Cardiac muscle cell (in vitro differentiated cells and primary cell): ENCODE results near the gene PLXNB3. TPM values are rescaled to one million over a fixed set of nuclear protein-coding genes. Genes with fewer than 3 reads are reported as not detected.

Experiments
- DNase-seq, 2 donors: peaks; one replicate each; pipeline versions ENCODE4 v3.0.0 to v3.0.0-alpha.2; 2010 to 2017; ENCODE audit warnings: low read depth in 1 of 2, low spot score in 1 of 2
- H3K27ac ChIP-seq: fragments of 200-600 bp; sonication (generic); 2 replicates; pipeline ENCODE4 v1.5.1; 2016
- H3K27me3 ChIP-seq: fragments of 200-600 bp; sonication (generic); 2 replicates; pipeline ENCODE4 v1.6.0; 2016; ENCODE audit warnings: control low read depth
- H3K36me3 ChIP-seq: fragments of 200-600 bp; sonication (generic); 2 replicates; pipeline ENCODE4 v1.5.1; 2016; ENCODE audit warnings: control low read depth
- H3K4me1 ChIP-seq: fragments of 200-600 bp; sonication (generic); 2 replicates; pipeline ENCODE4 v1.8.1; 2017; ENCODE audit warnings: low read depth, mild to moderate bottlenecking, mixed run types
- H3K4me3 ChIP-seq: fragments of 200-600 bp; sonication (generic); 2 replicates; pipeline ENCODE4 v1.5.1; 2016; ENCODE audit warnings: mild to moderate bottlenecking
- H3K9me3 ChIP-seq: fragments of 200-600 bp; sonication (generic); 2 replicates; pipeline ENCODE4 v1.5.1; 2017; ENCODE audit warnings: low read depth, mild to moderate bottlenecking, control low read depth
- polyA plus RNA-seq: library from polyadenylated mRNA; unstranded; fragments of >200 nt; fragmentation: Nextera tagmentation; extraction: Ambion mirVana; gene quantifications from 2 replicates; pipeline ENCODE4 v1.2.1, GENCODE V29; 2016
- total RNA-seq: library from RNA; depleted of rRNA; stranded (reverse); fragments of >200 nt; gene quantifications from 2 replicates; pipeline ENCODE4 v1.2.3, GENCODE V29; 2016
- TF ChIP-seq, protein P1 (sequence below): IDR thresholded peaks from 2 replicates; pipeline ENCODE4 v1.5.1; 2012; ENCODE audit warnings: low read depth, mild to moderate bottlenecking, low read length

The PLXNB3 gene
- total and polyA plus RNA-seq, 2 experiments from 2014 or later: 0.48 to 1.4 TPM

DNA sequence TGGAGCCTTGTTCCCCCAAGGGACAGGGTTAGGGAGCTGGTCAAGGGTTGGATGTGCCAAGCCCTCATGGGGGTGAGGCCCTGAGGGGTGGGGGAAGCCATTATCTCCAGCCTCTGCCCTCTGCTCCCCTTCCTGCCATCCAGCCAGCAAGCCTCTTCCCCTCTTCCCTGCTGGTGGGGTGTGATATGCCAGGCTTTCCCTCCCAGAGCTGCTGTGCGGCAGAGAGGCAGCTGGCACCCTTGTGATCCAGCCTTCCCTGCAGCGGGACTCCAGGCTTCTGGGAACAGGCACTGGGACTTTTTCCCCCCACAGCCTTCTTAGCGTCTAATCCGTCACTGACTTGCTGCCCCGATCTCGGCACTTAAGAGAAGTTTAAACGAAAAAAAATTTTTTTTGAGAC, 36.7 kb downstream of the PLXNB3 start:
- TF ChIP-seq, protein P1, sequence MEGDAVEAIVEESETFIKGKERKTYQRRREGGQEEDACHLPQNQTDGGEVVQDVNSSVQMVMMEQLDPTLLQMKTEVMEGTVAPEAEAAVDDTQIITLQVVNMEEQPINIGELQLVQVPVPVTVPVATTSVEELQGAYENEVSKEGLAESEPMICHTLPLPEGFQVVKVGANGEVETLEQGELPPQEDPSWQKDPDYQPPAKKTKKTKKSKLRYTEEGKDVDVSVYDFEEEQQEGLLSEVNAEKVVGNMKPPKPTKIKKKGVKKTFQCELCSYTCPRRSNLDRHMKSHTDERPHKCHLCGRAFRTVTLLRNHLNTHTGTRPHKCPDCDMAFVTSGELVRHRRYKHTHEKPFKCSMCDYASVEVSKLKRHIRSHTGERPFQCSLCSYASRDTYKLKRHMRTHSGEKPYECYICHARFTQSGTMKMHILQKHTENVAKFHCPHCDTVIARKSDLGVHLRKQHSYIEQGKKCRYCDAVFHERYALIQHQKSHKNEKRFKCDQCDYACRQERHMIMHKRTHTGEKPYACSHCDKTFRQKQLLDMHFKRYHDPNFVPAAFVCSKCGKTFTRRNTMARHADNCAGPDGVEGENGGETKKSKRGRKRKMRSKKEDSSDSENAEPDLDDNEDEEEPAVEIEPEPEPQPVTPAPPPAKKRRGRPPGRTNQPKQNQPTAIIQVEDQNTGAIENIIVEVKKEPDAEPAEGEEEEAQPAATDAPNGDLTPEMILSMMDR: no peak
- Histone ChIP-seq H3K36me3 (no peaks in the 10 kb centered on the region), H3K4me3 (no peak overlapping the region), H3K9me3 (no peaks in the 10 kb centered on the region), H3K4me1 (no peaks in the 10 kb centered on the region), H3K27me3 (no peaks in the 10 kb centered on the region), H3K27ac (no peak overlapping the region)
- DNase-seq: no peak

DNA sequence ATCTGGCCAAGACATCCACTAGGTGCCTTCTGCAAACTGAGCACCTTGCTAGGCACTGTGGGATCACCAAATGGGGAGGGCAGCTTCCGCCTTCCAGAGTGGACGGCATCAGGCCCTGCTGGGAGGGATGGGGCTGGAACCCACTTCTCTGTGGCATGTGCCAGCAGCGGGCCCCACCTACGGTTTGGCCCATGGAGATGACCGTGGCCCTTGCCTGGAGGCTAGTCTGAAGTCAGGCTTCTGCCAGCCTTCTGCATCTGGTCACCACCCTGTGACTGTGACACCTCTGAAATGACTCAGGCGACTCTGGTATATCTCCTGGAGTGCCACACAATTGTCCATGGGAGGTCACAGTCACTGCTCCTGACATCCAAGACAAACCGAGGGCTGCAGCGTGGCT, 37.6 kb downstream of the PLXNB3 start:
- TF ChIP-seq, protein P1: no peak
- no peaks in the 10 kb centered on the region for H3K4me1 ChIP-seq
- no peak for DNase-seq
- H3K36me3 ChIP-seq: no peaks in the 10 kb centered on the region
- H3K27ac ChIP-seq: no peak overlapping the region
- H3K27me3 ChIP-seq: no peaks in the 10 kb centered on the region
- no peak overlapping the region for H3K4me3 ChIP-seq
- no peaks in the 10 kb centered on the region for H3K9me3 ChIP-seq

DNA sequence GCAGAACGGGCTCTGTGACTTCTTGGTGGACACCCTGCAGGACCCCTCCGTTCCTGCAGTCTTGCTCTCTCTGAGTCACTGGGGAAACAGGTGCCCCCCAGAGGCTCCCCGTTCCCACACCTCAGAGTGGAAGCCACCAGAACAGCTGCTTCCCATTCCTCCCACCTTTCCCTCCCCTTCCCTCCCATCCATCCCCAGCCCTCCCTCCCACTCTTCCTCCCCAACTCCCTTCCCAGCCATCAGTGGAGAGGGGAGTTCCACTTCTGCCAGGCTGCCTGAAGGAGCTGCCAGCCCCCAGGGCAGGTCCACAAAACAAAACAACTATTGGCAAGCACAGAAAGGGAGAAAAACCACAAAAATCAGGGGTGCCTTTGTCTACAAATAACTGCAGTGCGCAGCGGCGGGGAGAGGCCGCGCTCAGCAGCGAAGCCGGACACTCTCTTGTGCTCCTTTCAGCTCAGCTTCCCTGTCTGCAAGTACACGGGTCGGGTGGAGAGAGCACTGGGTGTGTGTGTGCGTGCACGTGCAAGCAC, 38.5 kb downstream of the PLXNB3 start:
- H3K27ac ChIP-seq: no peak overlapping the region
- no peaks in the 10 kb centered on the region for H3K27me3 ChIP-seq
- H3K4me1 ChIP-seq: no peaks in the 10 kb centered on the region
- no peak for DNase-seq
- TF ChIP-seq, protein P1: no peak
- no peak overlapping the region for H3K4me3 ChIP-seq
- H3K9me3 ChIP-seq: no peaks in the 10 kb centered on the region
- H3K36me3 ChIP-seq: no peaks in the 10 kb centered on the region

DNA sequence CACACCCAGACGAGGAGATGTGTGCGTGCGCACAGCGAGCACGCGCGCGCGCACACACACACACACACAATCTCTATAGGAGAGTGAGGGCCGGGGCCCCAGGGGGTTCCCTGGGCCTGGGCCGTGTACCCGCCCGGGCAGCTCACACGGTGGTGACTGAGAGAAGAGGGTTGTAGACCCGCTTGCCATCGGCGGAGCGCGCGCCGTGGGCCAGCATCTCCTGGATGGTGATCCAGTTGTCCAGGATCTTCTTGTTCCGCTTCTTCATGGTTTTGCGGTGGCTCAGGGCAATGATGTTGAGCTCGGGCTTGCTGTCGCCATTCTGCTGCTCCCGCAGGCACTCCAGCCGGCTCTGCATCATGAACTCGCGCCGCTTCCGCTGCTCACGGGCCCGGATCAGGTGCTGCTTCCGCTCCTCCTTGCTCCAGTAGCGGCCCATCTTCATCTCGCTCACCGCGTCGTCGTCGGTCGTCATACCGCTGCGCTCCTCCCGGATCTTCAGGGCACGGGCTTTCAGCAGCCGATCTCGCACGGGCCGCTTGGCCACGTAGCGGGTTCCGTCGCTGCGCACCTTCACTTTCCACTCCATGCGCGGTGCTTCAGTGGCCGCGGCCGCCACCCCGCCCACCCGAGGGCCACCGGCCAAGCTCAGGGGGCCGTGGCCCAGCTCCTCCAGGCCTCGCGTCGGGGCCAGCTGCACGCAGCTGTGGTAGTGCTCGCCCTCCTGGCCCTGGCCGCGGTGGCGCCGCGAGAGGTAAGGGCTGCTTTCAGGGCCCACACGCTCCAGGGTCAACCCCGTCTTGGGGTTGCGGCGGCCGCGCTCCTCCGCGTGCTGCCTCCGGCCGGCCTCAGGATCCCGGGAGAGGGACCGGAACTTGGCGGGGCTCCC, 39.4 kb downstream of the PLXNB3 start:
- Histone ChIP-seq H3K27me3 (no peaks in the 10 kb centered on the region), H3K9me3 (no peaks in the 10 kb centered on the region), H3K36me3 (no peaks in the 10 kb centered on the region), H3K4me1 (no peaks in the 10 kb centered on the region), H3K4me3 (no peak overlapping the region), H3K27ac (no peak overlapping the region)
- DNase-seq: no peak
- TF ChIP-seq, protein P1: no peak

DNA sequence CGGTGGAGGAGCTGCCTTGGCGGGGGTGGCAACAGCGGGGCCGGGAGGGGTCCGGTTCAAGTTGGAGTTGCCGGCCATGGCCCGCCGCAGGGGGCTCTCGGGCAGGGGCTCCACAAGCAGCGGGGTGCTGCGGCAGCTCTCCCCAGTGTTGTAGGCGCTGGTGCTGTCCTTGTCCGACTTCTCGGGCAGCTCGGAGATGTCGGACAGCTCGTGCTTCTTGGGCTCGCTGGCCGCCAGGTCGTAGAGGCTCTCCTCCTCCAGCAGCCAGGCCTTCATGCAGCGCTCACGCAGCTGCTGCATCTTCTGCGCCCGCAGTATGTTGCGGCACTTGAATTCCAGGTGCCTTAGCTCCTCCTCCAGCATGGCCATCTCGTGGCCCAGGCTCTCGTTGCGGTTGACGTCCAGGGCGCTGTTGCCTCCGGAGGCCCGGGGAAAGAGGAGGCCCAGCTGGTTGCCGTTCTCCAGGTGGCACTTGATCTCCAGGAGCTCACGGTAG, 40.1 kb downstream of the PLXNB3 start:
- no peaks in the 10 kb centered on the region for H3K27me3 ChIP-seq
- TF ChIP-seq, protein P1: no peak
- H3K36me3 ChIP-seq: no peaks in the 10 kb centered on the region
- H3K27ac ChIP-seq: no peak overlapping the region
- no peaks in the 10 kb centered on the region for H3K9me3 ChIP-seq
- no peaks in the 10 kb centered on the region for H3K4me1 ChIP-seq
- DNase-seq: no peak
- H3K4me3 ChIP-seq: no peak overlapping the region
